T-helper 2 cell (primary cell): ENCODE measurements around the gene ASB8.

ENCODE experiments used
- DNase-seq, 5 experiments: peaks; one replicate each; pipeline versions ENCODE4 v3.0.0 to v3.0.0-alpha.2; 2012 to 2022

Gene ASB8

GRCh38 chr12:48105867-48106680 is 51.2 kb downstream of the ASB8 start, which contains the start of gene SENP1:
Gene SENP1, minus strand, starts transcription at chr12:48106079. Its CDS starts 4,607 bp downstream, at chr12:48101472.
- DNase-seq, result peak; percentile 73 to 96 (median 86)

- DNase-seq, result peak; percentile 9 to 56 (median 45)
These were observed 51.9 kb downstream of the ASB8 start for GRCh38 chr12:48105321-48105866.

DNA sequence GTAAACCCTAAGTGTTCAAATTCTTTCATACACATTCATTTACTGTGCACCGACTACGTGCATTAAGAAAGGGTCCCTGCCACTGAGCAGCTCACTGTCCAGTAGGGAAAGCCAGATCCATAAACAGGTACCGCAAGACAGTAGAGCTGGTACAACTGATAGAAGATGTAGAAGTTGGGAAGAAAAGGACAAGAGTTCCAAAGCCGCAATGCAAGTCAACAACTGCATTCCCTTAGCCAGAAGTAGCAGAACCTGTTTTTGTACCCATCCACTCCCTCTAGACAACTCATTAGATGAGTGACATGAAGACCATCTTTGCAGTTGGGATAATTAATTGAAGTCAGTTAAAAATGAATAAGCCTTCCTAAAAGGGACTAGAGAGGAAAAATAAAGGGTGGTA is 52.8 kb downstream of the ASB8 start:
- no peak for DNase-seq
